ENCODE data around the gene GDAP2. TPM values are rescaled to one million over a fixed set of nuclear protein-coding genes. Genes with fewer than 3 reads are reported as not detected.

Gene GDAP2
- total and polyA plus RNA-seq, 2 of the 4 experiments (the other 2 are of a cell fraction), result 5.4 to 27.1 TPM

DNA sequence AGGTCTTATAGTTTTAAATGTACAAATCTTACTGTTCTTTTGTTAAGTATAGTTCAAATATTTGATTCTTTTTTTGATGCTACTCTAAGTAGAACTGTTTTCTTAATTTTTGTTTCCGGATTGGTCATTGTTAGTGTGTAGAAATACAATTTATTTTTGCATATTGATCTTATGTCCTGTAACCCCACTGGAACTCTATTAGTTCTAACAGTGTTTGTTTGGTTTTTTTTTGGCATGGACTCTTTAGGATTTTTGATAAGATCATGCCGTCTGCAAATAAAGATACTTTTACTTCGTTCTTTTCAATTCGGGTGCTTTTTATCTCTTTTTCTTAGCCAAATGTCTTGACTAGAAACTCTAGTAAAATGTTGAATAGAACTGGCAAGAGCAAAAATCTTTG is 26.5 kb downstream of the GDAP2 start:
- H3K9me1 ChIP-seq (ENCODE audit: insufficient read depth, low read length), result no peaks in the 10 kb centered on the region
- H2BK15ac ChIP-seq (ENCODE audit: low read depth, low read length), result no peak overlapping the region
- dilution Hi-C loops (cut with HindIII; ENCODE audit: low sequenced_read_pairs, unreplicated experiment) (no loop called here), in situ Hi-C loops (cut with MboI; ENCODE audit: low sequenced_read_pairs) (no loop called here), intact Hi-C loops (cut with micrococcal nuclease) (no loop called here)
- no peak overlapping the region for H2AFZ ChIP-seq (replicated peaks; ENCODE audit: low read length, poor library complexity)
- no peaks in the 10 kb centered on the region for H3K27me3 ChIP-seq (ENCODE audit: control insufficient read depth, insufficient read depth, low read length)
- no peak overlapping the region for H2BK5ac ChIP-seq (ENCODE audit: low read depth, low read length, poor library complexity, severe bottlenecking)
- H4K91ac ChIP-seq (ENCODE audit: insufficient read depth, low read depth, low read length), result no peak overlapping the region
- no peak overlapping the region for H3K23ac ChIP-seq (ENCODE audit: low read depth, low read length)
- ATAC-seq (ENCODE audit: low read depth), result no peak
- H3K18ac ChIP-seq (ENCODE audit: low read depth, low read length), result no peak overlapping the region
- no peak for TF ChIP-seq CHD1 (IDR thresholded peaks at IDR 0.05; ENCODE audit: low read depth, low read length)
- TF ChIP-seq, protein P1, sequence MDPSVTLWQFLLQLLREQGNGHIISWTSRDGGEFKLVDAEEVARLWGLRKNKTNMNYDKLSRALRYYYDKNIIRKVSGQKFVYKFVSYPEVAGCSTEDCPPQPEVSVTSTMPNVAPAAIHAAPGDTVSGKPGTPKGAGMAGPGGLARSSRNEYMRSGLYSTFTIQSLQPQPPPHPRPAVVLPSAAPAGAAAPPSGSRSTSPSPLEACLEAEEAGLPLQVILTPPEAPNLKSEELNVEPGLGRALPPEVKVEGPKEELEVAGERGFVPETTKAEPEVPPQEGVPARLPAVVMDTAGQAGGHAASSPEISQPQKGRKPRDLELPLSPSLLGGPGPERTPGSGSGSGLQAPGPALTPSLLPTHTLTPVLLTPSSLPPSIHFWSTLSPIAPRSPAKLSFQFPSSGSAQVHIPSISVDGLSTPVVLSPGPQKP (IDR thresholded peaks at IDR 0.05; ENCODE audit: borderline replicate concordance, low read depth, low read length), result no peak
- TF ChIP-seq BHLHE40 (IDR thresholded peaks at IDR 0.05; ENCODE audit: low read depth, low read length), result no peak
- no peak for TF ChIP-seq MAZ (IDR thresholded peaks at IDR 0.05; ENCODE audit: borderline replicate concordance, low read depth, low read length)
- TF ChIP-seq RAD21 (IDR thresholded peaks at IDR 0.05; ENCODE audit: low read length), result no peak
- no peak for TF ChIP-seq POLR2A (IDR thresholded peaks at IDR 0.05; ENCODE audit: low read depth, low read length)
- TF ChIP-seq, protein P2, sequence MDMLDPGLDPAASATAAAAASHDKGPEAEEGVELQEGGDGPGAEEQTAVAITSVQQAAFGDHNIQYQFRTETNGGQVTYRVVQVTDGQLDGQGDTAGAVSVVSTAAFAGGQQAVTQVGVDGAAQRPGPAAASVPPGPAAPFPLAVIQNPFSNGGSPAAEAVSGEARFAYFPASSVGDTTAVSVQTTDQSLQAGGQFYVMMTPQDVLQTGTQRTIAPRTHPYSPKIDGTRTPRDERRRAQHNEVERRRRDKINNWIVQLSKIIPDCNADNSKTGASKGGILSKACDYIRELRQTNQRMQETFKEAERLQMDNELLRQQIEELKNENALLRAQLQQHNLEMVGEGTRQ (IDR thresholded peaks at IDR 0.05; ENCODE audit: low read depth, low read length), result no peak
- TF ChIP-seq RCOR1 (IDR thresholded peaks at IDR 0.05; ENCODE audit: insufficient replicate concordance, low read length), result no peak
- TF ChIP-seq RFX5 (IDR thresholded peaks at IDR 0.05; ENCODE audit: low read depth, low read length), result no peak
- no peak for TF ChIP-seq CEBPB (IDR thresholded peaks at IDR 0.05; ENCODE audit: low read depth, low read length)
- TF ChIP-seq NFE2L2 (IDR thresholded peaks at IDR 0.05; ENCODE audit: low read depth, low read length), result no peak
- no peak for TF ChIP-seq SMC3 (IDR thresholded peaks at IDR 0.05; ENCODE audit: low read depth, low read length)
- TF ChIP-seq MAFK (IDR thresholded peaks at IDR 0.05; ENCODE audit: low read depth, low read length), result no peak
- TF ChIP-seq, protein P3, sequence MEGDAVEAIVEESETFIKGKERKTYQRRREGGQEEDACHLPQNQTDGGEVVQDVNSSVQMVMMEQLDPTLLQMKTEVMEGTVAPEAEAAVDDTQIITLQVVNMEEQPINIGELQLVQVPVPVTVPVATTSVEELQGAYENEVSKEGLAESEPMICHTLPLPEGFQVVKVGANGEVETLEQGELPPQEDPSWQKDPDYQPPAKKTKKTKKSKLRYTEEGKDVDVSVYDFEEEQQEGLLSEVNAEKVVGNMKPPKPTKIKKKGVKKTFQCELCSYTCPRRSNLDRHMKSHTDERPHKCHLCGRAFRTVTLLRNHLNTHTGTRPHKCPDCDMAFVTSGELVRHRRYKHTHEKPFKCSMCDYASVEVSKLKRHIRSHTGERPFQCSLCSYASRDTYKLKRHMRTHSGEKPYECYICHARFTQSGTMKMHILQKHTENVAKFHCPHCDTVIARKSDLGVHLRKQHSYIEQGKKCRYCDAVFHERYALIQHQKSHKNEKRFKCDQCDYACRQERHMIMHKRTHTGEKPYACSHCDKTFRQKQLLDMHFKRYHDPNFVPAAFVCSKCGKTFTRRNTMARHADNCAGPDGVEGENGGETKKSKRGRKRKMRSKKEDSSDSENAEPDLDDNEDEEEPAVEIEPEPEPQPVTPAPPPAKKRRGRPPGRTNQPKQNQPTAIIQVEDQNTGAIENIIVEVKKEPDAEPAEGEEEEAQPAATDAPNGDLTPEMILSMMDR (conservative IDR thresholded peaks at IDR 0.05; ENCODE audit: low read depth, low read length), result no peak
- TF ChIP-seq MXI1 (IDR thresholded peaks at IDR 0.05; ENCODE audit: borderline replicate concordance, low read depth, low read length), result no peak
- no peak for TF ChIP-seq FOS (IDR thresholded peaks at IDR 0.05; ENCODE audit: low read depth, low read length)
- H3K4me1 ChIP-seq (ENCODE audit: control insufficient read depth, insufficient read depth, low read length), result no peaks in the 10 kb centered on the region
- no peak overlapping the region for H4K5ac ChIP-seq (ENCODE audit: low read depth, low read length)
- no peak overlapping the region for H3K27ac ChIP-seq (ENCODE audit: insufficient read depth, low read length)
- H3K79me1 ChIP-seq (ENCODE audit: low read depth in 1 of 2, low read length in 2 of 2), result peaks cover 2 to 3% of the 10 kb centered on the region in 2 experiments
- no peak overlapping the region for H2AK5ac ChIP-seq (ENCODE audit: low read depth, low read length)
- no peaks in the 10 kb centered on the region for H4K20me1 ChIP-seq (ENCODE audit: insufficient read depth, low read length)
- peaks cover 14% of the 10 kb centered on the region for H3K36me3 ChIP-seq (ENCODE audit: control insufficient read depth, insufficient read depth, low read length)
- ChIA-PET POLR2A (ENCODE audit: unreplicated experiment) (no interaction called here), CTCF (no interaction called here)
- no peak overlapping the region for H2BK120ac ChIP-seq (ENCODE audit: low read depth, low read length)
- H3K56ac ChIP-seq (ENCODE audit: extremely low read depth, insufficient read depth, low read length), result no peak overlapping the region
- no peak overlapping the region for H4K8ac ChIP-seq (ENCODE audit: low read depth in 2 of 2, low read length in 2 of 2)
- no peak overlapping the region for H3K4ac ChIP-seq (ENCODE audit: low read depth, low read length)
- no peak overlapping the region for H2AK9ac ChIP-seq (replicated peaks; ENCODE audit: low read depth, low read length, poor library complexity)
- no peaks in the 10 kb centered on the region for H3K9me3 ChIP-seq (ENCODE audit: control insufficient read depth, insufficient read depth, low read length)
- H2BK20ac ChIP-seq (ENCODE audit: low read depth, low read length), result no peak overlapping the region
- H3K4me3 ChIP-seq (ENCODE audit: insufficient read depth, low read depth, low read length), result no peak overlapping the region
- no TSS peak for BruUV-seq (replicated peaks)
- no peak overlapping the region for H3K4me2 ChIP-seq (ENCODE audit: low read depth, low read length)
- no peak overlapping the region for H3K14ac ChIP-seq (replicated peaks; ENCODE audit: low read depth, low read length)
- no CpG with 5 or more reads among the region's 4 CpGs for WGBS, 2 experiments (ENCODE audit: extremely low coverage in 2 of 2, insufficient read length in 1 of 2)
- DNase-seq, result no peak
- no peak overlapping the region for H3K9ac ChIP-seq (ENCODE audit: low read depth, low read length)
